Activated naive CD4-positive, alpha-beta T cell treated with anti-CD3 and anti-CD28 coated beads, Interleukin-2, amount 50 U/mL, for 24 hours (primary cell): ENCODE data around the gene SEC14L3.

Experiments used
- H3K27ac Mint-ChIP-seq: one replicate; pipeline ENCODE4 v1.8.0; 2021; ENCODE audit warnings: mild to moderate bottlenecking, mixed read lengths
- H3K27me3 Mint-ChIP-seq: one replicate; pipeline ENCODE4 v1.8.0; 2021; ENCODE audit warnings: mixed read lengths
- H3K36me3 Mint-ChIP-seq: one replicate; pipeline ENCODE4 v1.8.0; 2021; ENCODE audit warnings: mixed read lengths
- H3K4me1 Mint-ChIP-seq: one replicate; pipeline ENCODE4 v1.8.0; 2021; ENCODE audit warnings: mixed read lengths
- H3K4me3 Mint-ChIP-seq: one replicate; pipeline ENCODE4 v1.8.0; 2021; ENCODE audit warnings: mild to moderate bottlenecking, mixed read lengths
- H3K9me3 Mint-ChIP-seq: one replicate; pipeline ENCODE4 v1.8.0; 2021; ENCODE audit warnings: mixed read lengths

SEC14L3 gene

GRCh38 chr22:30471616-30472318 is at the start of gene SEC14L3:
Gene SEC14L3, minus strand, starts transcription at chr22:30472017. Its CDS starts 59 bp downstream, at chr22:30471958.
- Mint-ChIP-seq H3K4me1 (peaks cover 4% of the 10 kb centered on the region), H3K27me3 (peaks cover 5% of the 10 kb centered on the region), H3K9me3 (no peaks in the 10 kb centered on the region), H3K4me3 (no peak within 1 kb of the TSS), H3K36me3 (no peaks in the 10 kb centered on the region), H3K27ac (no peak within 1 kb of the TSS)

- H3K9me3 Mint-ChIP-seq = no peaks in the 10 kb centered on the region
- no peak overlapping the region for H3K27ac Mint-ChIP-seq
- peaks cover 1% of the 10 kb centered on the region for H3K27me3 Mint-ChIP-seq
- no peaks in the 10 kb centered on the region for H3K36me3 Mint-ChIP-seq
- H3K4me3 Mint-ChIP-seq = no peak overlapping the region
- no peaks in the 10 kb centered on the region for H3K4me1 Mint-ChIP-seq
These were observed 48.1 kb upstream of the SEC14L3 start for GRCh38 chr22:30519842-30520425.

GRCh38 chr22:30516731-30517130 is 44.9 kb upstream of the SEC14L3 start:
- Mint-ChIP-seq H3K36me3 (no peaks in the 10 kb centered on the region), H3K4me1 (no peaks in the 10 kb centered on the region), H3K27me3 (no peaks in the 10 kb centered on the region), H3K9me3 (no peaks in the 10 kb centered on the region), H3K4me3 (no peak overlapping the region), H3K27ac (no peak overlapping the region)

GRCh38 chr22:30516273-30516672 is 44.5 kb upstream of the SEC14L3 start:
- Mint-ChIP-seq H3K4me3 (no peak overlapping the region), H3K9me3 (no peaks in the 10 kb centered on the region), H3K4me1 (no peaks in the 10 kb centered on the region), H3K27ac (no peak overlapping the region), H3K36me3 (no peaks in the 10 kb centered on the region), H3K27me3 (no peaks in the 10 kb centered on the region)

- Mint-ChIP-seq H3K9me3 (no peaks in the 10 kb centered on the region), H3K36me3 (no peaks in the 10 kb centered on the region), H3K27ac (no peak overlapping the region), H3K4me1 (no peaks in the 10 kb centered on the region), H3K27me3 (no peaks in the 10 kb centered on the region), H3K4me3 (no peak overlapping the region)
These were observed 42.4 kb upstream of the SEC14L3 start for GRCh38 chr22:30514252-30514651.

GRCh38 chr22:30513462-30513861 is 41.6 kb upstream of the SEC14L3 start:
- no peaks in the 10 kb centered on the region for H3K4me1 Mint-ChIP-seq
- no peak overlapping the region for H3K4me3 Mint-ChIP-seq
- H3K27me3 Mint-ChIP-seq = no peaks in the 10 kb centered on the region
- H3K9me3 Mint-ChIP-seq = no peaks in the 10 kb centered on the region
- H3K27ac Mint-ChIP-seq = no peak overlapping the region
- no peaks in the 10 kb centered on the region for H3K36me3 Mint-ChIP-seq

- H3K27ac Mint-ChIP-seq = no peak overlapping the region
- no peaks in the 10 kb centered on the region for H3K36me3 Mint-ChIP-seq
- no peak overlapping the region for H3K4me3 Mint-ChIP-seq
- H3K4me1 Mint-ChIP-seq = no peaks in the 10 kb centered on the region
- no peaks in the 10 kb centered on the region for H3K9me3 Mint-ChIP-seq
- H3K27me3 Mint-ChIP-seq = peaks cover 2% of the 10 kb centered on the region
These were observed 40.1 kb upstream of the SEC14L3 start for GRCh38 chr22:30511911-30512310.

GRCh38 chr22:30511109-30511508 is 39.3 kb upstream of the SEC14L3 start:
- no peak overlapping the region for H3K4me3 Mint-ChIP-seq
- no peaks in the 10 kb centered on the region for H3K36me3 Mint-ChIP-seq
- no peaks in the 10 kb centered on the region for H3K4me1 Mint-ChIP-seq
- peaks cover 7% of the 10 kb centered on the region for H3K27me3 Mint-ChIP-seq
- no peaks in the 10 kb centered on the region for H3K9me3 Mint-ChIP-seq
- H3K27ac Mint-ChIP-seq = no peak overlapping the region

- Mint-ChIP-seq H3K4me3 (no peak overlapping the region), H3K9me3 (no peaks in the 10 kb centered on the region), H3K27ac (no peak overlapping the region), H3K36me3 (no peaks in the 10 kb centered on the region), H3K4me1 (no peaks in the 10 kb centered on the region), H3K27me3 (peaks cover 19% of the 10 kb centered on the region)
These were observed 36.4 kb upstream of the SEC14L3 start for GRCh38 chr22:30508216-30508615.

GRCh38 chr22:30507670-30508069 is 35.9 kb upstream of the SEC14L3 start:
- Mint-ChIP-seq H3K36me3 (no peaks in the 10 kb centered on the region), H3K4me3 (no peak overlapping the region), H3K9me3 (no peaks in the 10 kb centered on the region), H3K27me3 (peaks cover 22% of the 10 kb centered on the region), H3K4me1 (no peaks in the 10 kb centered on the region), H3K27ac (no peak overlapping the region)

- no peaks in the 10 kb centered on the region for H3K4me1 Mint-ChIP-seq
- H3K27me3 Mint-ChIP-seq = peaks cover 25% of the 10 kb centered on the region
- H3K36me3 Mint-ChIP-seq = no peaks in the 10 kb centered on the region
- no peaks in the 10 kb centered on the region for H3K9me3 Mint-ChIP-seq
- H3K27ac Mint-ChIP-seq = no peak overlapping the region
- H3K4me3 Mint-ChIP-seq = no peak overlapping the region
These were observed 34.7 kb upstream of the SEC14L3 start for GRCh38 chr22:30506507-30506968.

GRCh38 chr22:30503551-30503950 is 31.7 kb upstream of the SEC14L3 start:
- peaks cover 25% of the 10 kb centered on the region for H3K27me3 Mint-ChIP-seq
- no peak overlapping the region for H3K4me3 Mint-ChIP-seq
- H3K27ac Mint-ChIP-seq = no peak overlapping the region
- H3K9me3 Mint-ChIP-seq = no peaks in the 10 kb centered on the region
- H3K4me1 Mint-ChIP-seq = no peaks in the 10 kb centered on the region
- no peaks in the 10 kb centered on the region for H3K36me3 Mint-ChIP-seq

- Mint-ChIP-seq H3K9me3 (no peaks in the 10 kb centered on the region), H3K27ac (no peak overlapping the region), H3K4me3 (no peak overlapping the region), H3K4me1 (no peaks in the 10 kb centered on the region), H3K27me3 (peaks cover 25% of the 10 kb centered on the region), H3K36me3 (no peaks in the 10 kb centered on the region)
These were observed 31.1 kb upstream of the SEC14L3 start for GRCh38 chr22:30502911-30503310.

- no peaks in the 10 kb centered on the region for H3K9me3 Mint-ChIP-seq
- peaks cover 25% of the 10 kb centered on the region for H3K27me3 Mint-ChIP-seq
- H3K36me3 Mint-ChIP-seq = no peaks in the 10 kb centered on the region
- no peak overlapping the region for H3K4me3 Mint-ChIP-seq
- H3K27ac Mint-ChIP-seq = no peak overlapping the region
- H3K4me1 Mint-ChIP-seq = no peaks in the 10 kb centered on the region
These were observed 30.3 kb upstream of the SEC14L3 start for GRCh38 chr22:30502153-30502552.

- H3K27ac Mint-ChIP-seq = no peak overlapping the region
- H3K4me3 Mint-ChIP-seq = no peak overlapping the region
- H3K36me3 Mint-ChIP-seq = no peaks in the 10 kb centered on the region
- peaks cover 18% of the 10 kb centered on the region for H3K27me3 Mint-ChIP-seq
- H3K4me1 Mint-ChIP-seq = no peaks in the 10 kb centered on the region
- no peaks in the 10 kb centered on the region for H3K9me3 Mint-ChIP-seq
These were observed 28.8 kb upstream of the SEC14L3 start for GRCh38 chr22:30500628-30501027.

GRCh38 chr22:30497466-30498150 is 25.8 kb upstream of the SEC14L3 start:
- Mint-ChIP-seq H3K36me3 (no peaks in the 10 kb centered on the region), H3K9me3 (no peaks in the 10 kb centered on the region), H3K4me3 (no peak overlapping the region), H3K4me1 (no peaks in the 10 kb centered on the region), H3K27me3 (peaks cover 3% of the 10 kb centered on the region), H3K27ac (no peak overlapping the region)
